Right lung (tissue), 5 donors: Measurements from ENCODE around the gene TMEM51. TPM values are rescaled to one million over a fixed set of nuclear protein-coding genes. Genes with fewer than 3 reads are reported as not detected.
"Not testable (repeated sequence)": the region's sequence is repeated elsewhere in the genome, so short reads cannot be mapped to it uniquely, and the experiment has no call there.

ENCODE experiments used
- DNase-seq, 2 donors: peaks; one replicate each; pipeline ENCODE4 v3.0.0-alpha.2; 2013
- polyA plus RNA-seq, 5 donors: library from polyadenylated mRNA; unstranded; fragments of 120-200 nt; gene quantifications; one replicate each; pipeline versions ENCODE4 v1.2.1 to v1.2.3, GENCODE V29; 2013; ENCODE audit warnings: inconsistent platforms in 1 of 5, low replicate concordance in 1 of 5; ENCODE audit not compliant: insufficient read length in 5 of 5, insufficient read depth in 1 of 5

TMEM51 gene
- polyA plus RNA-seq, 5 donors, result 11.7 to 18.6 (median 13.1) TPM

DNA sequence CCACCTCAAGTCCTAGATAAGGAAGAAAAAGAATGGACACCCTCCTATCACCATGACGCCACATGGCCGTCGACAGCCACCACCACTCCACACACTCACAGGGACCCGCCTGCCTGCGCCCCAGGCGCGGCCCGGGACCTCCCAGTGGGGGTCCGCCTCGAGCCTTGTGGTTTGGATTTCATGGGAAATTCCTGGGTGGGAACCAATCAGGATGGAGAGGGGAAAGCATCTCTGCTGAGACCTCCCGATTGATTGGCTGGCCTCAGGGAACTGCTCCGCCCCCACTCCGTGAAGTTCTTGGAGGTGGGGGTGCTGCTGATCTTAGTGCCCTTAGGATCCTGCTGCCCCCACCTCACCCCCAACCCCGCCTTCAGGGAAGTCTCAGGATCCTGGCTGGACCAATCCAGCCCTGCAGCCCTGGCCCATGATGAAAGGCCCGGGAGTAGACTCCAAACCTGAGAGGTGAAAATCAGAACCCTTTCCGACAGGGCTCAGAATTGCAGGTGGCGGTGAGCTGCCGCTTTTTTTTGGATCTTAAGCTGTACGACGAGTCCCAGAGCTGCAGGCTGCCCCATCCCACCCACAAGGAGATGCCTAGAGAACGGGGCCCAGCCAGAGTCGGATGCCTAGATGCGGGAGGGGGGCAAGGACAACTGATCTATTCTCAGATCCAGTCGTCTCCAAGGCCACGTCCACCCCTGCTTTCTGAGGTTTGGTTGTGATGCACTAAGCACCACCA, 29.0 kb upstream of the TMEM51 start:
- DNase-seq, result no peak

DNA sequence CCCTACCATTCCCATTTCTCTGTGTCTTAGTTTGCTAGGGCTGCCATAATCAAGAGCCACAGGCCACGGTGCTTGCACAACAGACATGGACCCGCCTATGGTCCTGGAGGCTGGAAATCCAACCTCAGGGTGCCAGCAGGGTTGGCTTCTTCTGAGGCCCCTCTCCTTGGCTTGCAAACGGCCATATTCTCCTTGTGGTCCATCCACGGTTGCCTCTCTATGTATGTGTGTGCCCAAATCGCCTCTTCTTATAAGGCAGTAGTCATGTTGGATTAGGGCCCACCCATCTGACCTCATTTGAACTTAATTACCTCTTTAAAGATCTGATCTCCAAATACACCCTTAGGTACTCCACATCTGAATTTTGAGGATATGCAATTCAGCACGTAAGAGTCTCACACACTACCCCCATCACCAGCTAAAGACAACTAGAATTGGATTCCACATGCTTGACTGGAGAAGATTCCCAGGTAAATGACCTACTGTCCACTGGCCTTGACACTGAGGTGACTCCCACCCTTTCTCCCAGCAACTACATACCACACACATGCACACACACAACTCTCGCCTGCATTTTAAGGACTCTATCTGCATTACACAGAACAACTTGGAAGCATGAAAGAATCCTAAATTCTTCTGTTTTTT, 28.3 kb upstream of the TMEM51 start:
- no peak for DNase-seq

DNA sequence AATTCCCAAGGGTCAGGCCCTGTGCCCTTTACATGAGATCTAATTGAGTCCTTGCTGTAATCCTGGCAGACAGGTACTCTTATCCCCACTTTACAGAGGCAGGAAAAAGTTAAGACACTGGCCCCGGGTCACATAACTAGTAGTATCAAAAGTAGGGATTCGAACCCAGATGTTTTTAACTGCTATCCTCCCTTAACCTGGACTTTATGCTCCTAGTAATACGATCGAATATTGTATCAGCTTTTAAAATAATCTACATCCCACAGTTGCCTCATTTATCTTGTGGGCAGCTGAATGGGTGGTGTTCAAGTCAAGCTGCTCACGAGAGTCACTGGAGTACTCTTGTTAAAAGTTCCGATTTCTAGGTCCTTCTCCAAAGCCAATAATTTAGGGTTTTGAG, 25.5 kb upstream of the TMEM51 start:
- DNase-seq, result no peak

DNA sequence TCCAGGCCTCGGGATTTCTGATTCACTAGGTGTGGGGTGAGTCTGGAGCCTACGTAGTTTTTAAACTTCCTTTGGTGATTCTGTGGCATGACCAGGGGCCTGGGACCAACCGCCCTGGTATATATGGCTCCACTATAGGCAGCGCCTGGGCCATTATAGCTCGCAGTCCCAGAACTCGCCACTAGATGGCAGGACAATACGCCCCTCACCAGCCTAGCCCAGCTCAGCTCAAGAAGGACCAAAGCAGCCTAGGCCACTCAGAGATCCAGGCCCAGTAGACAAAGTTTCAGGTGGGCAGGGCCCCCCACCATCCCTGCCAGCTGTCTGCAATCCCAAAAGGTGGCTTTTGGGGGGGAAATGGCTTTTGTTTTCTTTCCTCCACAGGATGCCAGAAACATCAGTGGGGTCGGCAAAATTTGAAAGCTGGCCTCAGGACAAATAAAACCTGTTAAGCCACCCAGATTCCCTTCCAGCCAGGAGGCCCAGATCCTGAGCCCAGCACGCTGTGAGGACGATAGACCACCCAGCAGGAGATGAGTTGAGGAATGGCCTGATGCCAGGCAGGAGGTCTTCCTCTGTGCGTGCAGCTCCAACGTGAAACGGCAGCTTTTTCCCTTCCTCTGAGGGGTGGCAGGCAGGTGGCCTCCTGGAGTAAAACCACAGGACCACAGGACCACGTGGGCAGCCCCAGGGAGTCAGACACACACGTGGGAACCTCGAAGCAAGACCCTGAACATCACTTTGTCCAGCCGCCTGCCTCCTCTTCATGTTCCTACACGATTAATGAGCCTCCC, 24.8 kb upstream of the TMEM51 start:
- peak; percentile 46 to 75 for DNase-seq

DNA sequence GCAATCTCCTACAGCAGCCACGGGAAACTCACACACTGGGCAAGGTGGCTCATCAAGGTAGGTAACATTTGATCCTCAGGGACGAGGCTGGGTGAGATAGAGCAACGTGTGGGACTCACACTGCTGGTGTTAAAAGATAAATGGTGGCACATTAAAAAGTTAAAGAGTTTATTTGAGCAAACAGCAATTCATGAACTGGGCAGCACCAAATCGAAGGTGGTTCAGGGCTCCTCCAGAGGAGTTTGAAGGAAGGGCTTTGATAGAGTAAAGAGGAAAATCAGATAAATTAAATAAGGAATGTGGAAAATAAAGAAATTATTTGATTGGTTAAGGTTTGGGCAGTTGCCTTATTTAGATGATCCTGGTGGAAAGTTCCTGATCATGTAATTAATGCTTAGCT, 23.6 kb upstream of the TMEM51 start:
- no peak for DNase-seq

DNA sequence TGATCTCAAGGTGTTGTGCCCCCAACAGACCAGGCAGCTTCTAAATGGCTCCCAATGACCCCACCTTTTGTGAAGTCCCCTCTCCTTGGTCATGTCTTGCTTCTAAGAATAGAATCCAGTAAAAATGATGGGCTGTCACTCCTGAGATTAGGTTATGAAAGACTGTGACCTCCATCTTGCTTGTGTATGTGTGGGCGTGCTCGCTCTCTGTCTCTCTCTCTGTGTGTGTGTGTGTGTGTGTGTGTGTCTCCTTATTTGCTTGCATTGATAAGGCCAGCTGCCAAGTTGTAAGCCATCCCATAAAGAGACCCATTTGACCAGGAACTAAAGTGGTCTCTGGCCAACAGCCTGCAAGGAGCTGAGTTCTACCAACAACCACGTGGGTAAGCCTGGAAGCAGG, 22.9 kb upstream of the TMEM51 start:
- no peak for DNase-seq

DNA sequence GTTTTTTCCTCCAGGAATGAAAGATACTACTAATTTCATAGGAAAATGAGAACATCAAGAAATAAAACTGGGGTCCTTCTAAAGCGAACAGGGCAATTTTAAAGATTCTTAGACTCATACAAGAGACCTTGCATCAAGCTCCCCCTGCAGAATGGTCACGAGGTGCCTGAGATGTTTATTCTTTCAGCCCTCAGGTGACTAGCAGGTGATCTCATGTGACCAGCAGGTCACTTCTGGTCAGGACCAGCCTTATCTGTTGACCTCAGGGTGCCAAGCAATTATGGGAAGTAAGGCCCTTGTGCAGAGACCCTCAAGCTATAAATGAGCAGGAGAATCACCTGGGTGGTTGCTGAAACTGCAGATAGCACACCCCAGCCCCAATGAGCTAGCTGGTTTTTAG, 20.6 kb upstream of the TMEM51 start:
- DNase-seq, result no peak

DNA sequence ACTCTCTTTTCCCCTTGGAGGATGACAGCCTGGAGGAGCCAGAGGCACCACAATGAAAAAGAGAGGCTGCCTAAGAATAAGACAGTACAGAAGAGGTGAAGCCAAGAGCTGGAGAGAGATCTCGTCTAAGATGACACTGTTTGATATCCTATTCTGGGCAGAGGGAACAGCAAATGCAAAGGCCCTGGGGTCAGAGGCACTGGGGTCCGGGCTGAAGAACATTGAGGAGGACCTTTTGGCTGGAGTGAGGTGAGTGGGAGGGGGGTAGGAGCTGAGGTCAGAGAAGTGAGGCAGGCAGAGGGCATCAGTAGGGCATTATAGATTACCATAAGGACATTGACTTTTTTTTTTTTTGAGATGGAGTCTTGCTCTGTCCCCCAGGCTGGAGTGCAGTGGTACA, 19.3 kb upstream of the TMEM51 start:
- no peak for DNase-seq

DNA sequence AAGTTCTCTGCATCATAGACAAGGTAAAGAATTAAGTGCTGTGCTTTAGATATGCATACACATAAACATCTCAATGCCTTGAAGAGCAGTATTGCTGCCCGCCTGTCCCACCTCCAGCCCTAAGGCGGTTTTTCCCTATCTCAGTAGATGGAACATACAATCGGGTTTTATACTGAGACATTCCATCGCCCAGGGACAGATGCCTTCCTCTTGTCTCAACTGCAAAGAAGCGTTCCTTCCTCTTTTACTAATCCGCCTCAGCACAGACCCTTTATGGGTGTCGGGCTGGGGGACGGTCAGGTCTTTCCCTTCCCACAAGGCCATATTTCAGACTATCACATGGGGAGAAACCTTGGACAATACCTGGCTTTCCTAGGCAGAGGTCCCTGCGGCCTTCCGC, 17.9 kb upstream of the TMEM51 start:
- not testable (repeated sequence) for DNase-seq

DNA sequence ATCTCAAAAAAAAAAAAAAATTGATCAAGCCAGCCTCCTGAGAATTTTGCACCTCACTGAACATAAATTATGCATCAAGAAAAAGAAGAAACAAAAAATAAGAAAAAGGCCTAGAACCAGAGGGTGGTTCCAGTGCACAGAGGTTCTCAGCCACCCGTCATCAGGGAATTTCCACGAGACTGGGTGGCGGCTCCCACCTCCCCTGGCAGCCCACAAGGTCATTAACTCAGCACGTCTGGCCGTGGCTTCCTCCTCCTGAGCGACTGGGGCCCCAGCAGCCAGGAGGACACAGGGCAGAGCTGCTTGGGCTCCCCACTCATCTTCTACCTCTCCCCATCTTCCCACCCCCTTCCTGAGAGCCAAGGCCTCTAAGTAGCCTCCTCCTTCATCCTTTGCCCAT, 15.7 kb upstream of the TMEM51 start:
- DNase-seq, result no peak

DNA sequence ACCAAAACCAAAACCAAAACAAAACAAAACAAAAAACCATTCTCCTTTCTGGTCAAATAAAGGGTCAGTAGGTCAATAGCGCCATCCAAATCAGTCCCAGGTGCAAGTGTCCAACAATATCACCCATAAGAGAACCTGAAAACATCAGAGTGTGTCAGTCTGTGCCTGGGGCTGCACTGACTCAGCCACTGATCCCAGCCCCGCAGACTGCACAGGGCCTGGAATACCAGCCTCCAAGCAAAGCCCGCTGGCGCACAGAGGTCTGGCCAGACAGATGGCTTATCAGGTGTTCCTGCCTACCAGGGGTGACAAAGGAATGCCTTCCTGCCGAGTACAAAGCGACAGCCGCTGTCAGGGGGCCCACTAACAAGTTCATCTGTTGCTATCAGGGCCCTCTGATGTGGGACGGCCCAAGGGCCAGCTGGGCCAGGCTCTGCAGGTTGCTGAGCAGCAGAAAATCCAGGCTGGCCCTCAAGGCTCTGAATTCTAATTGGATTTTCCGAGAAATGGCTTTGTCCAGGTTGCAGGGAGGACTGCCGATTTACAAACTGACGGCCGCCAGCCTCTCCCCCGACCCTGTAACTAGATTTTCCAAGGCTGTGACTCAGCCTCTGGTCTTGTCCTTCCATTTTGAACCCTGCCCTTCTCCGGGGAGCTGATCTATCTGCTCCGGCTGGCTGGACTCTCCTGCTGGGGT, 13.7 kb upstream of the TMEM51 start:
- no peak for DNase-seq

DNA sequence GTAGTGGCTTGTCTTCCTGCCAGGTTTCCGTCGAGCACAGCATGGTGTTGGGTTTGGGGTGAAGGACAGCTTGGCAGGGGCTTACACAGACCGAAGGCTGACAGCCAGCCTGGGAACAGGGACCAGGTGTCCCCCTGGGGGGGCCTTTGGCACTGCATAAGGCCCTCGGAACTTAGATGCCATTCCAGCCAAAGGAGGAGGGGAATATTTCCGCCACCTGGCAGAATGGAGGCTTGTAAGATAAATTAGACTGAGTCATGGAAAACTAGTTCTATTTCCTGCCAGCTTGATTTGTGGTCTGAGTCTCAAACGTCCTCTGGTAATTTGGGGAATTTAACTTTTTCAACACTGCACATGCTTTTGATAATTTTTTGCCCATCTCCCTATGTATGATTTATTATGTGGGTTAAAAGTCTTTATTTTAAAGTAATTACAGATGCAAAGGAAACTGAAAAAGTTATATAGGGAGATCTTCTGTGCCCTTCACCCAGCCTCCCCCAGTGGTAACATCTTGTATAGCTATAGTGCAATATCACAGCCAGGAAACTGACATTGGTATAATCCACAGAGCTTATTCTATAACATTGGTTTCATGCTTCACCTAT, 11.5 kb upstream of the TMEM51 start:
- DNase-seq, result no peak

DNA sequence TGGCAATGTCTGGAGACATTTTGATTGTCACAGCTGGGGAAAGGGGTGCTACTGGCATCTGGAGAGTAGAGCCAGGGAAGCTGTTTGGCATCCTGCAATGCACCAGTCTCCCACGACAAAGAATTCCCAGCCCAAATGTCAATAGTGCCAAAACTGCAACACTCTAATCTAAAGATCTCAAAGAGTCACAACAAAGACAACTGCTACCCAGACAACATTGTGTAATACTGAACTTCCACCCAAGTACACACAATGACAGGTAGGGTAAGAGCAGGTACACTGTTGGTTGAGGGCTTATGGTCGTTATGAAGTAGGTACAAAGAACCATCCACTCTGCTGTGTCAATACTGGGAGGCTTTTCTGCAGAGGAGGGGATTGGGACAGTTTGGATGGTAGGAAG, 8.2 kb upstream of the TMEM51 start:
- DNase-seq, result no peak

DNA sequence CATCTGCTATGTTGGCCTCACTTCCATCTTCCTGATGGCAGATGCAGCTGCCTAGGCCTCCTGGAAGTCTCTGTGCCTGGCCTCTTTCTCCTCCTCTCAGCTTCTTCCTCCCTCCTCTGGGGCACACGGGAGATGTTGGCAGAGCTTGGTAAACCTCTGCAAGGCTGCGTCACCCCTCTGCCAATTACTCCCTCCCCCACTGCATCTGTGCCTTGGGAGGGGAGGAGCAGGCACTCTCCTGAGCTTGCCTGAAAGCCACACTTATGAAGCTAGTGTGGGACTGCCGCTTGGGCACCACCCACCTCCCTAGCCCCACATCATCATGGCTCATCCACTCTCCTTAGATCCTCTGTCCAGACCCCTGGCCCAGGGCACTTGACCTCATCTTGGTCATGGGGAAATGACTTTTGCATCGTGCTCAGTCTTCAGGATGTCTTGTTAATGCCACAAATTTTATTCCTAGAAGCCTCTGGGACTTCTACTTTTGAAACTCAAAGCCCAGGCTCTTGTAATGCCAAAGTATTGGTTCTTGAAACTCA, 7.3 kb upstream of the TMEM51 start:
- no peak for DNase-seq

DNA sequence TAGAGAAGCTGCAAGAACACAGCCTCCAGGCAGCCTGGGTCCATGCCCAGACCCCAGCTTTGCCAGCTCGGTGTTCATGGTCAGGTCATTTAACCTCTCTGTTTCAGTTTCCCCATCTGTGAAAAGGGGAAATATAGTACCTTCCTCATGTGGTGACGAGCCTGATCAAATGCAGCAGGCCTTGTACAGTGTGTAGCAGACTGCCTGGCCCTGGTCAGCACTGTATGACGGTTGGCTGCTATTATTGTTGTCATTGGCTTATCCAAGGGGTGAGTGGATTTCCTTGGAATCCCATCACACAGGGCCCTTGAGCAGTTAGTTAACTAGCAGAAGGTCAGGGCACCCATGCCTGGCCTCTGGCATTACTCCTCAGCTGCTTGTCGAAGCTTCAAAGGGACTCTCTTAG, 6.6 kb upstream of the TMEM51 start:
- DNase-seq, result no peak

DNA sequence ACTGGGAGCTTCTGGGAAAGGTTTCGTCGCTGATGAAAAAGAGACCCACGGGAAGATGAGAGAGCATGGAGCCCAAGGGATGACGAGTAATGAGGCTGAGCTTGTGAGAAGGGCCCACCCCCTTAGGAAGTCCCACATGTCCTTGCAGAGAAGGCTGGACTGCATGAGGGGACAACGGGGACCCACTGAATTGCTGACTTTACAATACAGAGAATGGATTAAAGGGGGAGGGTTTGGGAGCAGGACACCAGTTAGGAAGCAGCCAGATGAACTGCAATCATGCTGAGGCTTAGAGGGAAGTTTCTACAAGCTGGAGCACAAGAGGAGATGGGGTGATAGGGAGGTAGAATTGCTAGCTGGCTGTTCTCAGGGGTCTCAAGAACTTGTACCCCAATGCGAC, 5.5 kb upstream of the TMEM51 start:
- DNase-seq, result no peak

DNA sequence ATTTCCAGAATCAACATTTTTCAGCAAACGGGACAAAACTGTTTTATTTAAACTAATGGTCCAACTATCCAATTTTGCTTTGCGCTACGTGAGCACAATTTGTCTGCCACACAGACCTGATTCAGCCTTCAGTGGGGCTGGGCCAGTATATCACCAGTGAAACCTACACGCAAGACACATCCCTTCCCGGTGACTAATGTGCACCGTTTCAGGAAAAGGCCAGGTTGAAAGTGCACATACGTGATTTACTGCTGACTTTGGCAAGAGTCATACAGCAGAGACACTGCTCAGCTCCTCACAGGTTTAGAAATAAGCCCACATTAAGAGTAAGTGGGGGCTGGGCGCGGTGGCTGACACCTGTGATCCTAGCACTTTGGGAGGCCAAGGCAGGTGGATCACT, 5.1 kb upstream of the TMEM51 start:
- DNase-seq, result no peak

DNA sequence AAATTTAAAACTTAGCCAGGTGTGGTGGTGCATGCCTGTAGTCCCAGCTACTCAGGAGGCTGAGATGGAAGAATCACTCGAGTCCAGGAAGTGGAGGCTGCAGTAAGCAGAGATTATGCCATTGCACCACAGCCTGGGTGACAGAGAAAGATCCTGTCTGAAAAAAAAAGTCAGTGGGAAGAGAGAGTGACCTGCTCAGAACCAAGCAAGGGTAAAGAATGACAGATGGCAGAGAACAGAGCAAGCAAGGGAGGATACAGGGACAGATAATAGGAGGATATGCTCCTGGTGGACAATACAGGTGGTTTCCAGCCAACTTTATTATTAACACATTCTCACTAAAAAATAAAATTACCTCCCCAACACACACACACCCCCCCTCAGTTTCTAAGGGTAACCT, 4.6 kb upstream of the TMEM51 start:
- DNase-seq, result no peak

DNA sequence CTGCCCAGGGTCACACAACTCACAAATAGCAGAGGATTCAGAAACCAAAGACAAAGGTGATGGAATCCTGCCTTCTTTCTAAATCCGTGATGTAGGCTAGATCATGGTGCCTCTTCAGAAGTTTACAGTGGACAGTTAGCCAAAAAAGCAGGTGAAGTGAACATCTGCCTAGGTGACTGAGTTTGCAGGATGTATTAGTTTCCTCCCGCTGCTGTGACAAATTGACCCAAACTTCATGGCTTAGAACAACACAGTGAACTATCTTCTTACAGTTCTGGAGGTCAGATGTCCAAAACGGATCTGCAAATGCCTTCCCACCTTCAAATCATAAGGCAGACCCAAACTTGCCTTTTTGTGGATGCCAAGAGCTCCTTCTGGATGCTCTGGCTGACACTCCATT, 3.2 kb upstream of the TMEM51 start:
- no peak for DNase-seq

DNA sequence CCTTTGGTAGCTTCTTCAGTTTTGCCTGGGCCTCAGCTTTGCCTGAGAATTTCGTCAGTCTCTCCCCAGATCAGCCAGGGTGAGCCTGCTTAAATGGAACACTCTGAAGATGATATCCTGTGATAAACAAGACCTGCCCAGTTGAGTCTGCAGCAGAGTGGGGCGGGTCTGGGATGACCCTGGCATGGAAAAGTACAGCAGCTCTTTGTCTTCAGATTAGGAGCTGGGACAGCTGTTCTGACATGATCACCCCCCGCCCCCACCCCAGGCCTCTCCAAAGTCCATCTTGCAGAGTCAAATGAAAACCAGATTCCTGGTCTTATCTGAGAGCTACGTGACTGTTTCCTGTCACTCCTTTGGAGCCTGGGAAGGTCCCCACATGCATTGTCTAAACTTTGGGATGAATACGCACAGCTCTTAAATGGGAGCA, 2.2 kb upstream of the TMEM51 start:
- DNase-seq, result no peak

DNA sequence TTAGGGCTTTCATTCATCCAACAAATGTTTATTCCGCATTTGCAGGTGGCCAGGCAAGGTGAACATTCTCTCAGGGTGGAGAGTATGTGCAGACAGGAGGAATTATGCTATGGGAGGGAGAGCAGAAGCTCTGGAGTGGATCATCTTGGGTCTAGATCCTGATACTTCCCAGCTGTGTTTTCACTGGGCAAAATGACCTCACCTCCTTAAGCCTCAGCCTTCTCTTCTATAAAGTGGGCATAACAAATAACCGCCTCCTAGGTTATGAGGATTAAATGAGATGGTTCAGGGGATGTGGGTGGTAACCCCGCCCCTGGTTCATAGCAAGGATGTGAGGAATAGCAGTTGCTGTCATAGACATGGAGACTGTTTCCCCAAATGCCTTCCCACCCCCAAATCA, 1.7 kb upstream of the TMEM51 start:
- no peak for DNase-seq
